ENCODE results near the gene BOLA1. TPM values are rescaled to one million over a fixed set of nuclear protein-coding genes. Genes with fewer than 3 reads are reported as not detected.
"Not testable (repeated sequence)": the region's sequence is repeated elsewhere in the genome, so short reads cannot be mapped to it uniquely, and the experiment has no call there.

The BOLA1 gene
- total and polyA plus RNA-seq, 2 donors (not counting 1 experiment from before 2014, with no cell fraction given): 15.0 to 16.7 TPM

- Histone ChIP-seq H2AFZ (ENCODE audit: insufficient read depth, low read depth, low read length, poor library complexity, severe bottlenecking) (peak overlapping the region; percentile 51), H4K20me1 (ENCODE audit: control insufficient read depth, insufficient read depth, low read length, poor library complexity, severe bottlenecking) (peaks cover 34% of the 10 kb centered on the region), H3K27me3 (replicated peaks in 1 of 4; ENCODE audit: control extremely low read depth in 1 of 4, control insufficient read depth in 3 of 4, insufficient read depth in 4 of 4, low read length in 3 of 4) (no peaks in the 10 kb centered on the region), H3K36me3 (replicated peaks in 1 of 2; ENCODE audit: control extremely low read depth in 1 of 2, control insufficient read depth in 1 of 2, extremely low read depth in 1 of 2, insufficient read depth in 2 of 2, low read length in 1 of 2) (peaks cover 5 to 26% of the 10 kb centered on the region in 2 experiments), H3K4me3 (ENCODE audit: control extremely low read depth in 1 of 5, extremely low read depth in 1 of 5, insufficient read depth in 1 of 5, low read depth in 2 of 5, low read length in 4 of 5) (peak overlapping the region; percentile 56 to 98 (median 70)), H3K9me3 (ENCODE audit: control extremely low read depth in 1 of 3, control insufficient read depth in 2 of 3, insufficient read depth in 1 of 3, low read length in 2 of 3) (no peaks in the 10 kb centered on the region), H3K27ac (ENCODE audit: low read length in 2 of 2) (peak overlapping the region; percentile 59 to 81), H3K4me2 (replicated peaks; ENCODE audit: low read depth, low read length, poor library complexity, severe bottlenecking) (peak overlapping the region; percentile 80), H3K79me2 (ENCODE audit: control insufficient read depth, insufficient read depth, low read length) (peaks cover 51% of the 10 kb centered on the region), H3K4me1 (ENCODE audit: control insufficient read depth in 2 of 2, insufficient read depth in 2 of 2, low read length in 2 of 2) (peaks cover 43% of the 10 kb centered on the region in 2 donors), H3K9ac (ENCODE audit: low read length) (peak overlapping the region; percentile 75)
- ChIA-PET CTCF (interaction anchor here (1.1 kb wide), 1 partner anchor 337 kb away, joined by 5 read pairs; no protein-coding TSS in a partner anchor), POLR2A (interaction anchor here (0.6 to 2.9 kb wide), 2 partner anchors 36 to 39 kb away, joined by 9 to 30 read pairs; a partner anchor contains a TSS)
- DNase-seq (peak; percentile 46), ATAC-seq (ENCODE audit: low read depth) (no peak)
- TF ChIP-seq CTCF (IDR thresholded peaks at IDR 0.05) (no peak), EZH2 (IDR thresholded peaks at IDR 0.05; ENCODE audit: borderline replicate concordance, insufficient read depth, low read depth, low read length, poor library complexity, severe bottlenecking) (no peak)
- Mint-ChIP-seq H3K27ac (peak overlapping the region; percentile 94), H3K4me1 (peaks cover 45% of the 10 kb centered on the region), H3K27me3 (no peaks in the 10 kb centered on the region), H3K9me3 (ENCODE audit: insufficient read depth) (no peaks in the 10 kb centered on the region), H3K4me3 (peak overlapping the region; percentile 95)
- 13% methylated on average over 3 of the region's 9 CpGs for WGBS (ENCODE audit: insufficient coverage)
- intact Hi-C loops (cut with micrococcal nuclease): no loop called here
Observed at GRCh38 chr1:149849947-149850360, 49.4 kb upstream of the BOLA1 start.

- H3K27ac ChIP-seq (ENCODE audit: low read length in 2 of 2); H3K27me3 Mint-ChIP-seq; H3K4me2 ChIP-seq (replicated peaks; ENCODE audit: low read depth, low read length, poor library complexity, severe bottlenecking); CTCF ChIA-PET; H3K9me3 Mint-ChIP-seq (ENCODE audit: insufficient read depth); H3K9ac ChIP-seq (ENCODE audit: low read length); H2AFZ ChIP-seq (ENCODE audit: insufficient read depth, low read depth, low read length, poor library complexity, severe bottlenecking); H3K4me3 Mint-ChIP-seq; H3K4me3 ChIP-seq (ENCODE audit: control extremely low read depth in 1 of 5, extremely low read depth in 1 of 5, insufficient read depth in 1 of 5, low read depth in 2 of 5, low read length in 4 of 5); intact Hi-C loops (cut with micrococcal nuclease); DNase-seq; H3K27ac Mint-ChIP-seq; H3K9me3 ChIP-seq (ENCODE audit: control extremely low read depth in 1 of 3, control insufficient read depth in 2 of 3, insufficient read depth in 1 of 3, low read length in 2 of 3); H3K27me3 ChIP-seq (replicated peaks in 1 of 4; ENCODE audit: control extremely low read depth in 1 of 4, control insufficient read depth in 3 of 4, insufficient read depth in 4 of 4, low read length in 3 of 4): not testable (repeated sequence)
- POLR2A ChIA-PET: interaction anchor here (2.9 kb wide), 1 partner anchor 35 kb away, joined by 30 read pairs; a partner anchor contains a TSS
- peaks cover 34% of the 10 kb centered on the region in 2 donors for H3K4me1 ChIP-seq (ENCODE audit: control insufficient read depth in 2 of 2, insufficient read depth in 2 of 2, low read length in 2 of 2)
- peaks cover 5 to 17% of the 10 kb centered on the region in 2 experiments for H3K36me3 ChIP-seq (replicated peaks in 1 of 2; ENCODE audit: control extremely low read depth in 1 of 2, control insufficient read depth in 1 of 2, extremely low read depth in 1 of 2, insufficient read depth in 2 of 2, low read length in 1 of 2)
- peaks cover 42% of the 10 kb centered on the region for H3K79me2 ChIP-seq (ENCODE audit: control insufficient read depth, insufficient read depth, low read length)
- peak; percentile 64 for ATAC-seq (ENCODE audit: low read depth)
- WGBS (ENCODE audit: insufficient coverage): no CpG with 5 or more reads among the region's 62 CpGs
- H4K20me1 ChIP-seq (ENCODE audit: control insufficient read depth, insufficient read depth, low read length, poor library complexity, severe bottlenecking): peaks cover 27% of the 10 kb centered on the region
- peaks cover 37% of the 10 kb centered on the region for H3K4me1 Mint-ChIP-seq
Observed at GRCh38 chr1:149850732-149851345, 48.5 kb upstream of the BOLA1 start.

GRCh38 chr1:149851585-149852213, 47.7 kb upstream of the BOLA1 start:
- intact Hi-C loops (cut with micrococcal nuclease); H3K27me3 ChIP-seq (replicated peaks in 1 of 4; ENCODE audit: control extremely low read depth in 1 of 4, control insufficient read depth in 3 of 4, insufficient read depth in 4 of 4, low read length in 3 of 4); H3K9me3 ChIP-seq (ENCODE audit: control extremely low read depth in 1 of 3, control insufficient read depth in 2 of 3, insufficient read depth in 1 of 3, low read length in 2 of 3); H3K9me3 Mint-ChIP-seq (ENCODE audit: insufficient read depth); DNase-seq; H3K4me3 ChIP-seq (ENCODE audit: control extremely low read depth in 1 of 5, extremely low read depth in 1 of 5, insufficient read depth in 1 of 5, low read depth in 2 of 5, low read length in 4 of 5); H3K27me3 Mint-ChIP-seq; H3K27ac ChIP-seq (ENCODE audit: low read length in 2 of 2); H3K4me3 Mint-ChIP-seq; H2AFZ ChIP-seq (ENCODE audit: insufficient read depth, low read depth, low read length, poor library complexity, severe bottlenecking); H3K27ac Mint-ChIP-seq; POLR2A ChIA-PET; H3K9ac ChIP-seq (ENCODE audit: low read length); CTCF ChIA-PET; H3K4me2 ChIP-seq (replicated peaks; ENCODE audit: low read depth, low read length, poor library complexity, severe bottlenecking): not testable (repeated sequence)
- ATAC-seq (ENCODE audit: low read depth): peak; percentile 63
- Histone ChIP-seq H3K79me2 (ENCODE audit: control insufficient read depth, insufficient read depth, low read length) (peaks cover 36% of the 10 kb centered on the region), H3K36me3 (replicated peaks in 1 of 2; ENCODE audit: control extremely low read depth in 1 of 2, control insufficient read depth in 1 of 2, extremely low read depth in 1 of 2, insufficient read depth in 2 of 2, low read length in 1 of 2) (peaks cover 3 to 10% of the 10 kb centered on the region in 2 experiments), H4K20me1 (ENCODE audit: control insufficient read depth, insufficient read depth, low read length, poor library complexity, severe bottlenecking) (peaks cover 26% of the 10 kb centered on the region), H3K4me1 (ENCODE audit: control insufficient read depth in 2 of 2, insufficient read depth in 2 of 2, low read length in 2 of 2) (peaks cover 29 to 31% of the 10 kb centered on the region in 2 donors)
- H3K4me1 Mint-ChIP-seq: peaks cover 31% of the 10 kb centered on the region
- no CpG with 5 or more reads among the region's 53 CpGs for WGBS (ENCODE audit: insufficient coverage)

All from B cell (primary cell).